Activated CD4-positive, alpha-beta T cell treated with anti-CD3 and anti-CD28 coated beads, Interleukin-2, amount 50 U/mL, for 4 hours (primary cell): ENCODE data around the gene NEDD8.
"Not testable (repeated sequence)": the region's sequence is repeated elsewhere in the genome, so short reads cannot be mapped to it uniquely, and the experiment has no call there.

Source experiments
- DNase-seq, 2 experiments: peaks; one replicate each; pipeline ENCODE4 v3.0.0-alpha.2; 2020

The NEDD8 gene

DNA sequence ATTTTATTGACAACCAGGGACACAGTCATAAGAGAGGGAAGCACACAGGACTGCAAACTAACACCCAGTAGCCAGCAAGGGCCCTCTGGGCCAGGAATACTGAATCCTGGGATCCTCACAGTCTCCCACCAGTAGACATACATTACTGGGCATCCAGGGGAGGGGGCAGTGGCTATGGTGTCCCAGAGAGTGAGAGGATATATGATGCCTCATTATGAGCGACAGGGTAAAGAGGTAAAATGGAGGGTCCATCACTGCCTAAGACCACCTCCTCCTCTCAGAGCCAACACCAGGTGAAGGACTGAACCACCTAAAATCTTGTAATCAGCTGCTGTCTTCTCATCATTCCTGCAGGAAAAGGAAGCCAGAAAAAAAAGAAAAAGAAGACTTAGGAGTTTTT is 15.3 kb downstream of the NEDD8 start:
- not testable (repeated sequence) for DNase-seq

DNA sequence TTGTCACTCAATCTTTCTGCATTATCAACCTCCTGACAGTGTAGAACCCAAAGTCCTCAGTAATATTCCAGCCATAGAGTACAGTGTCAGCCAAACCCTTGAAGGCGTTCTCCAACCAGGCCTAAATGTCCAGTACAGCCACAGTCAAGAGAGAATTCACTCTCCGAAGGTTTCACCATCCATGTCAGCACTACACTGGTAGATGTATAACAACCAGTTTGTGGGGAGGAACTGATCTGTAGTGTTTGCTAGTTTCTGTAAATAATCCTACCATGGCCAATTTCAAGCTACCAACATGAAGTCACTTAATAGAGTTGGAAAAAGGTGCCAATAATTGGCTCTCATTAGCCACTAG is 15.8 kb downstream of the NEDD8 start:
- no peak for DNase-seq

DNA sequence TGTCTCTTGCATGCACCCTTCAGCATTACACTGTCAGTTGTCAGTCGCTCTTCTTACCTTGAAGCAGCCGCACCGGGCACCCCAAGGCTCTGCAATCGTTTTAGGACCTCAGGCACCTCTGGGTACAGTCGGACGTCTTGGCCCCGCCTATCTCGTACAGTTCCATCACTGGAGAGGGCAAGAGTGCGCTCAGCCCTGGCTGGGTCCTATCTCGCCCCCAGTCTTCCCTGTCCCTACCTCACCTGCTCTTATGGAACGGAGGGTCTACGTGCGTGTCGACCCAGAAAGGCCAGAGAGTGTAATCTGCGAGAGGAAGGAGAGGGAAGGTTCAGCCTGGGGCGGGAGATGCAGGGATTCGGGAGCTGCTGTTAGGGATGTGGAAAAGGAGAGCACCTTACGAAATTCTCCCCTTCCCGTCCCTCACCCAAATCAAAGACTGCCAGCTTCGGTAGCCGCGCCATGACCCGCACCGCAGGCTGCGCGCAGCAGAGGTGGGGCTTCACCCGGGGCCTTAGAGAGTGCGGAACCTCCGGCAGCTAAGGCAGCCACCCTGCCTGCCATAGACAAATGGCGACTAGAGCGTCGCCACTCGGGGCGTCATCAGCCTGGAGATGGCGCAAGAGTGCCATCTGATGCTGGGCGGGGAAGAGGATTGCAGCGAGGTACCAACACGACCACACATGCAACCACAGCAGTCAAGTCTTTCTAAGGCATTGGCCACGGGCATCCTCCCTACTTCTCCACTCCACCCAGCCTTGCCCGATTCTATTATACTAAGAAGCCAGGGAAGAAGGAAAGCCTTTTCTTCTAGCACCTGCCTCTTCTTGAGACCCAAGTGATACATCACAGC is 16.4 kb downstream of the NEDD8 start, which contains the start of gene MDP1:
MDP1 (minus strand) TSS at position 572 of the 850 bp plus-strand sequence; CDS start at position 461, 111 bp downstream.
- peak; percentile 81 for DNase-seq

DNA sequence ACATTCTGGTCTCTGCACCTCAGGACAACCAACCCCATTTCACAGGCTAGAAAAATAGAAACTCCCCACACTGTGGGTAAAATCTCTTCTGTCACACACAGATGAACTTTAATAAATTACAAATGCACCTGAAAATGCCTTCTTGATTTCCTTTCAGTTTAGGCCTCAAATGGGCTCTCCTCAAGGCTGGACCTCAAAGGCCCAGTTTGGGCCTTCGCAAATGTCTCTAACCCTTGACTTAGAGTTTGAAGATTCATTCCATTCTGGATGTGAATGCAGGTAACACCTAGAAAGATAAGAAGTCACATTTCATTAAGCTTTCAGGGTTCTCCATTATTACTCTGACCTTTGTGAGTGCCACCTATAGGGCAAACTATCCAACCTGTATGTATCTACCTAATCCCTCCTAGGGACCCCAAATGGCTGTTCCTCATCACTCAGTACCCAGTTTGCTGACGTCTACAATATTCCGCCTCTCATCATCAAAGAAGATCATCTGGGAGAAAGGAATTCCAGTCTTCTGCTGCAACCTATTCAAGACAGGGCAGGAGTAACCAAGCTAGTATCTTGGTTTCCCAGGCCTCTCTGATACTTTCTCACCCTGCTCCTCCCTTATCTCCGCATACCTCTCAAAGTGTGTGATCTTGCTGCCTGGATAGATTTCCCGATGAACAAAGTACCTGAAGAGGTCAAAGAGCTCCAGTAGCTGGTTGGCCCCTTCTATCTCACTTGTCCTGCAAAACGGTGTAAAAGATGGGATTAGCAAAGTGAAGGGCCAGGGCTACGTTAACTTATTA is 18.1 kb downstream of the NEDD8 start:
- no peak for DNase-seq

DNA sequence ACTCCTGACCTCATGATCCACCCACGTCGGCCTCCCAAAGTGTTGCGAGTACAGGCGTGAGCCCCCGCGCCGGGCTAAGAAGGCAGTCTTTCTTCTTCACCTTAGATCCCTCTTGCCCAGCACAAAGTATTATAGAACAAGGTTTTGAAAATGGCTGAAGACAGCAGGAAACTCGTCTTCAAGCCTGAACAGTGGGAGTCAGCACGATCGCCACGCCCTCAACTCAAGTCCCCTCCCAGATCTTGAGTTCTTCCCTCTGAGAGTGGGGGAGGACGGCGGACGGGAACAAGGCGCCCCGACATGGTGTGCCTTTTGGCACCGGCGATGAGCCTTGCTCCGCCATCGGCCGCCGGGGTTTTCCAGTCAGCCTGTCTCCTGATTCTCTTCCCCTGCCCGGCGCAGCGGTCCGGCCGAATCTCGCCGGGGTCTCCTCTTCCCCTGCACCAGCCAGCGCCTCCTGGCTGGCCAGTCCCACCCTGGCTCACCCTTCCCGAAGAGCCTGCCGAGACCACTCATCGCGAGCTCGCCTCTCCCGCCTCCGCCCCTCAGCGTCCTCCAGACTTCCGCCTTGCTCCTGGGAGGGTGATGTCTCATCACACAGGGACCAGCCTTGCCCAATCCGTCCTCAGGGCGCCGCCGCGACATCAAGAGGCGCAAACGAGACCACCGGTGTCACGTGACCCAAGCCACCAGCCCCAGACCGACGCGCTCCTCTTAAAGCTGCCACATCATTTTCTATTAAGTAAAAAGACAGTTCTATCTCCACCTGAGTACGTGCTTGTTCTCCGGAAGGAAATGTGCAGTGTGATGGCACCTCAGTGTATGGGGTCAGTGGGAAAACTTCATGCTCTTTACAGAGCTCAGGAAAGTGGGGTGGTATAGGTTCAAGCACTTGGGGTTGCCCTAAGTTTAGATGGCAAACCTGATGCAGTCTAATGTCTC is 19.0 kb downstream of the NEDD8 start, which contains the start of gene CHMP4A:
CHMP4A (minus strand) TSS at position 565 of the 942 bp plus-strand sequence; CDS start at position 516, 49 bp downstream.
- DNase-seq = peak; percentile 94 to 95

DNA sequence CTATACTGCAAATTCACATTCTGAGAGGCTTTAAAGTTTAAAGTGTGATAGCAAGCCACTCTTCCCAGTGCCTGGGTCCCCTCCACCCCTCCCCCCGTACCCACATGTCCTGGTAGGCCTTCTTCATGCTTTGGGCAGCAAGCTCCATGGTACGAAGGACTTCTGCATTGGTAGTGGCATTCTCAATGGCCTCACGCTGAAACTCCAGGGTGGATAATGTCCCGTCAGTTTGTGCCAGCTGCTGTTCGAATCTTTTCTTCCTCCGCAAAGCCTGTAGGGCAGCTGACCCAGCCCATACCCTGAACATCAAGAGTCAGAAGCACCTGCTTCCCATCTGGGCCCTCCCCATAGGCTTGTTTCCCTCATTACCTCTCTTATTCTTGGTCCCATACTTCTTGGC is 20.9 kb downstream of the NEDD8 start:
- no peak for DNase-seq

DNA sequence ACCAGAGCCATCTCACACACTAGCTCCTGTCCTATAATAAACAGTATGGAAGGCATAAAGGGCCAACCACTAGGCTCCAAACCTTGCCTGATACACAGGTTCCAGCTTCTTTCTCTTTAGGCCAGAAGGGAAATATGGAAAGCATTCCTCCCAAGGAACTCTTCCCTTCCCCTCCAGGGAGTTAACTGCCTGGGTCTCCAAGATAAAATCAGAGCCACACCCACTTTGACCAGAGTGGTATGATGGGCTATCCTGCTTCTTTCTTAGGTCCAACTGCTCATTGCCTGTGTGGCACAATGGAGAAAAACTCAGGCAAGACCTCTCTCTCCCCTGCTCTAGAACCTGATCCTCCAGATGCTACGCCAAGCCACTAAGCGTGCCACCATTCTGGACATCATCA is 24.5 kb downstream of the NEDD8 start:
- DNase-seq = no peak

DNA sequence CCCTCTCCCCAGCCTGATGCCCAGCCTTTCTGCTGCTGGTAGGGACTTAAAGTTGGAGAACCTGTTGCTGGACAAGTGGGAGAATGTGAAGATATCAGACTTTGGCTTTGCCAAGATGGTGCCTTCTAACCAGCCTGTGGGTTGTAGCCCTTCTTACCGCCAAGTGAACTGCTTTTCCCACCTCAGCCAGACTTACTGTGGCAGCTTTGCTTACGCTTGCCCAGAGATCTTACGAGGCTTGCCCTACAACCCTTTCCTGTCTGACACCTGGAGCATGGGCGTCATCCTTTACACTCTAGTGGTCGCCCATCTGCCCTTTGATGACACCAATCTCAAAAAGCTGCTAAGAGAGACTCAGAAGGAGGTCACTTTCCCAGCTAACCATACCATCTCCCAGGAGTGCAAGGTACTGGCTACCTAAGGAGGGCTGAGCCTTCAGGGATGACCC is 25.0 kb downstream of the NEDD8 start:
- DNase-seq = no peak

DNA sequence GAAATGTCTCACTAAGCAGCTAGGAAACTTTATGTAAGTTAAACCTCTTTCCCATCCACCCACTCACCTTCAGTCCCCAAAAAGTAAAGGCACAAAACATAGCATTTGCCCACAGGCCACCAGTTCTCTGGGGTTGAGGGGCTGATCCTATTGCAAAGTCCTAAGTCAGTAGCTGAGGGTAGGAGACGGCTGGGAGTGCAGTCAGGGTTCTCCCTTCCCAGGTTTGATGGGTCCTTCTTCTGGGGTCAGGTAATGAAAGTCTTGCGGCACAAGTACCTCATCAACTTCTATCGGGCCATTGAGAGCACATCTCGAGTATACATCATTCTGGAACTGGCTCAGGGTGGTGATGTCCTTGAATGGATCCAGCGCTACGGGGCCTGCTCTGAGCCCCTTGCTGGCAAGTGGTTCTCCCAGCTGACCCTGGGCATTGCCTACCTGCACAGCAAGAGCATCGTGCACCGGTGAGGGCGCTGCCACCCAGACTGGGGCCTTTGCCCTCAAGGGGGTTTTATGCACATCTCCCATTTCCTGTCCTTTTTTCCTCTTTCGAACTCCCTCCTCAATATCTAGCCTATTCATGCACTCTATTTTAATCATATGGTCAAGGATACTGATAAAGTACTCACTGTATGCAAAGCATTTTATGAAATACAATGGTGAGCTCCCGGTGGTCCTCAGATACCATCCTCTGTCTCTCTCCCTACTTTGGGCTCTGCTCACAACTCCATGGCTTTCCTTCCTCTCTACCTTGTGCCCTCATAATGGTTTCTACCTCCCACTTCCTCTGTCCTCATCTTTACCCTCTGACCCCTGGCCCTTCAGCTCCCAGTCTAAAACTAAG is 25.7 kb downstream of the NEDD8 start:
- no peak for DNase-seq

DNA sequence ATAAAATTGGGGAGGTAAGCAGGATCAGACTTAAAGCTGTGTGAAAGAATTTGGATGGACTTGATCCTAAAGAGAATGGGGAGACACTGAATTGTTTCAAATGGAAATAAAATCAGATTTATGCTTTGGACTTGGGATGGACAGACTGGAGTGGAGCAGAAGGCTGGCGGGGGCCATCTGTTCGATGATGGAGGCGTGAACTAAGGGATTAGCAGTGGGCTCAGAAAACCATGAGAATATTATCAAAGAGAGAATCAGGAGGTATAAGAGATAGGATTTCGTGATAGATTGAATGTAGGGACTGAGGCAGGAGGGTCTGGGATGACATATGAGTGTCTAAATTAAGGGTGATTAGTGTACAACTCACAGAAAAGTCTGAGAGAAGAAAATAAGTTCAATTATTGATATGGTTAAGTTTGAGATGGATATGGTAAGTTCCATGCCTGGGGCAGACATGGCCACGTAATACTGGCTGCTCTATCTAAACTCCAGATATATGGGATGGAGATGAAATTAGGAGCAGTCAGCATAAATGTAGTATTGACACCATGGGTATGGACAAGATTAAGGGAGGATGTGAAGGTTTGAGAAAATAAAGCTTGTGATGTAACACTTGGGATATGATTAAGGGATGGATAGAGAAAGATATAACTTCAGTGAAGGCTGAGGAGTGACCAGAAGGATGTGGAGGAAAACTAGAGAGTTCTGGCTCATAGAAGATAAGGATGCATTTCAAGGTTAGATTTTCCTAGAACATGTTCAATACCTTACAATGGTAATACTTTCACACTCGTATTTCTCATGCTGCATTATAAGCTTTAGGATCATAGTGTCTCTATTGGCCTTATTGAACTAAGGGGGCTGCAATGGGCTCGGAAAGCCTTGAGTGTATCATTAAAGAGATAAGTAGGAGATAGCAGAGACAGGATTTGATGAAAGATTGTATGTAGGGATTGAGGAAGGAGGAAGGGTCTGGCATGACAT is 27.7 kb downstream of the NEDD8 start:
- DNase-seq = no peak

DNA sequence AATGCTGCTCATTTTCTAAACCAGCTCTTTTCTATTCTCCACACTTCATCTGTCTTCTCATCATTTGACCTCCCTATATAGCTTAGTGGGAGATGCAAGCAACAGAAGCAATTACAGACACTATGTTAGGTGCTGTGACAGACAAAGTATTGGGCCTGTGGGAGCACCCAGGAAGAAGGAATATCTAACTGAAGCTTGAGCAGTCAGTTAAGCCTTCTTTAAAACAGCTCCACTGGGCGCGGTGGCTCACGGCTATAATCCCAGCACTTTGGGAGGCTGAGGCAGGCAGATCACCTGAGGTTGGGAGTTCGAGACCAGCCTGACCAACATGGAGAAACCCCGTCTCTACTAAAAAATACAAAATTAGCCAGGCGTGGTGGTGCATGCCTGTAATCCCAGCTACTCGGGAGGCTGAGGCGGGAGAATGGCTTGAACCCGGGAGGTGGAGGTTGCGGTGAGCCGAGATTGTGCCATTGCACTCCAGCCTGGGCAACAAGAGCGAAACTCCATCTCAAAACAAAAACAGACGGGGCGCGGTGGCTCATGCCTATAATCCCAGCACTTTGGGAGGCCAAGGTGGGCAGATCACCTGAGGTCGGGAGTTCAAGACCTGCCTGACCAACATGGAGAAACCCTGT is 28.8 kb downstream of the NEDD8 start:
- DNase-seq = not testable (repeated sequence)

DNA sequence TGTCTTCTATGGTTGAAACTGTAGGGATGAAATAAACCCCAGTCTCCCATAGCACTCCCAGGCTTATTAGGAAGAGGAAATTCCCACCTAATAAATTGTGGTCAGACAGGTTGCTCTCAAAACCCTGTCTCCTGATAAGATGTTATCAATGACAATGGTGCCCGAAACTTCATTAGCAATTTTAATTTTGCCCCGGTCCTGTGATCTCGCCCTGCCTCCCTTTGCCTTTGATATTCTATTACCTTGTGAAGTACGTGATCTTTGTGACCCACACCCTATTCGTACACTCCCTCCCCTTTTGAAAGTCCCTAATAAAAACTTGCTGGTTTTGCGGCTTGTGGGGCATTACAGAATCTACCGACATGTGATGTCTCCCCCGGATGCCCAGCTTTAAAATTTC is 29.6 kb downstream of the NEDD8 start:
- not testable (repeated sequence) for DNase-seq

DNA sequence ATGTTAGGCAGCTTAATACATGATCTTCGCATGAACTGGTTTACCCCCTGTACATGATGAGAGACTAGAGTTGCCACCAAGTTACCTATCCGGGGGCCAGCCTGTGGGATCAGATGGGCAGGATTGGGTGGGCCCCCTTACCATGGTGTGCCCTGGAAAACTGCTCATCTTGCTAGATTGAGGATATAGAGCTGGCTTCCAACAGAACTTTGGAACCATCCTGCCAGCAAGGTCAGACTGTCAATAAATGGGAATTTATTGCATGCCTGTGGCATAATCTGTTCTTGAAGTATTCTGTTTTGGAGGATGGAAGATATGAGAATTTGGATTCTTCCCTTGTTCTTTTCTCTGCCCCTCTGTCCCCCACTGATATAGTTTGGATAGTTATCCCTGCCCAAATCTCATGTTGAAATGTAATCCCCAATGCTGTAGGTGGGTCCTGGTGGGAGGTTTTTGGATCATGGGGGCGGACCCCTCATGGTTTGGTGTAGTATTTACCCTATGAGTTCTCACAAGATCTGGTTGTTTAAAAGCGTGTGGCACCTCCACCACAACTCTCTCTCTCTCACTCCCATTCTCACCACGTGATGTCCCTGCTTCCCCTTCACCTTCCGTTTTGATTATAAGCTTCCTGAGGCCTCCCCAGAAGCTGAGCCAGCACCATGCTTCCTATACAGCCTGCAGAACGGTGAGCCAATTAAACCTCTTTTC is 33.2 kb downstream of the NEDD8 start:
- DNase-seq = no peak

DNA sequence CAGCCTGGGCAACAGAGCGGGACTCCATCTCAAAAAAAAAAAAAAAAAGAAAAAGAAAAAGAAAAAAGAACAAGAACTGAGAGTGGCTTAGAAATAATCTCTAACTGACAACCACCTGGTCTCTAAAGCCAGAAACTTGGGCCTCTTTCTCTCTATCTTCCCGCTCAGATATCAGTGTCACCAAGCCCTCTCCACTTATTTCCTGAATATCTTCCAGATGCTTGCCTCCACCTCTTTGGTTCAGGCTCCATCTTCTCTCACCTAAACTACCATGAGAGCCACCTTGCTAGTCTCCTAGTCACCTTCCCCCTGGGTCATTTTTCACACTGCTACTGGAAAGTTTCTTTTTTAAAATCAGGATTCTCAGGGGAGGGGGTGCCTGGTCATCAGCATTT is 35.1 kb downstream of the NEDD8 start:
- DNase-seq = no peak

DNA sequence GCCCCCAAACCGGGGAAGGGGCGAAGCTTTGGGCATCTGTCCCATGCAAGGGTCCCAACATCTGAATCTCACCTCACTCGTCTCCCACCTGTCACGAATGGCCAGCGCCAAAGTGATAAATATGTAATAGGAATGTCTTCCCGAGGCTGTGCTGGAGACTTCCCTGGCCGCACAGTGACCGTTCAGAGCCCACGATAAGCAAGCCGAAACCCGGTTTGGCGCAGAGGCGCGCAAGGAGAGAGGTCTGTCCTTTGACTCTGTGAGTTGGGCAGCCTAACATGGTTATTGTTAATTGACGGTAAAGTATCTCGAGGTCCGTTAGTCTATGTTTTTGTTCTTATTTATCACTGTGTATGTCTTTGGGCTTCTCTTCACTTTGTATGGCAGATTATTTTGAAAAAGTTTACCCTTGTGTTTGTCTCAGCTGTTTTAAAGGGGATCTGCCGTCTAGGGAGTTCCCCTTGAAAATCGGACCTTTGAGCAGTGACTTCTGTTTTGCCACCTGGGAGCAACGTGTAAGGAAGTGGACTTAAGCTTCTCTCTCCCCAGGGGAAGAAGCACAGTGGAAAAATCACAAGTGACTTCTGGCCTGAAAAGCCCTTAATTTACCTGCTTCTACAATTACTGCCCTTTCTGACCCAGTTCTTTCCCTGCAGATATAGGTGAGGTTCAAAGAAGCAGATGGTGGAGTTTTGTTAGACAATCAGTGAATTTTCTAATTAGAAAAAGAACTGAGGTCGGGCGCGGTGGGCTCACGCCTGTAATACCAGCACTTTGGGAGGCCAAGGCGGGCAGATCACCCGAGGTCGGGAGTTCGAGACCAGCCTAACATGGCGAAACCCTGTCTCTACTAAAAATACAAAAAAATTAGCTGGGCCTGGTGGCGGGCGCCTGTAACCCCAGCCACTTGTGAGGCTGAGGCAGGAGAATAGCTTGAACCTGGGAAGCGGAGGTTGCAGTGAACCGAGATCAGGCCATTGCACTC is 35.8 kb downstream of the NEDD8 start:
- DNase-seq = no peak

DNA sequence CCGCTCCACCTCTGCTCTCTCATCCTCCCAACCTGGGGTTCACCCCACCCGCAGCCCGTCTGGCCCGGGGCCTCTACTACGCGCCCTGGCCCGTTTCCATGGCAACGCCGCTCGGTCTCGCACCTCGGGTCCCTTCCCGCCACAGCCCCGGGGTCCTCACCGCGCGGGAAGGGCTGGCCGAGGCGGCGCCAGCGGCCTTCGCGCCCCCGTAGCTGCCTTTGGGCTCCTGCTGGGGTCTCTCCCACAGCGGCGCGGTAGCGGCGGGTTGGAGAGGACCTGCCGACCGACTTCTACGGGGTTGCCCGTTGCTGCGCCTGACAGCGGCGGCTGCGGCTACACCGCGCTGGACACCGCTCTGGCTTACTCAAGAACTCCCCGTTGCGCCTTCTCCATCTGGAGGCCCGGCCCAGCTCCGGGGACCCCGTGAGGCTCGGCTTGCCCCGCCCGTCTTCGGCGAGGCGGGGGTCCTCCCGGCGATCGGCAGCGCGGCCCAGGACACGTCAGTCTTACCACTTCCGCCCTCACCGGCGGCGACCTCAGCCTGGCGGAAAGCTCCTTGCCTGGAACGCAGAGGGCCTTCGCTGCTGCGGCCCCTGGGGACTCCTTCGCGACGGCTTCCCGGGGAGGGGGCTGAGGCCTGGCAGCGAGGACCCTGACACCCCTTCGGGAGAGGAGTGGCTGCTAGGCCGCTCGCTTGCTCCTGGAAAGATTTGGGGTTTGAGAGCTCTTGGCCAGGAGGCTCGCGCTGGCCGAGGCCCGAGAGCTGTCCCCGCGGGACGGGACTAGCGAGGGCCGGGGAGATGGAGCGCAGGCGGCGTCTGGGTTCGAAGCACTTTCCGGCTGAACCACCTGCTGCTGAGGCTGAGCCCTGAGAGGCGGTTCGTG is 36.7 kb downstream of the NEDD8 start, which contains the start of gene TM9SF1:
TM9SF1 (minus strand) TSS at position 256 of the 885 bp plus-strand sequence. CDS start 422 bp downstream, outside the sequence.
- DNase-seq = peak; percentile 84

DNA sequence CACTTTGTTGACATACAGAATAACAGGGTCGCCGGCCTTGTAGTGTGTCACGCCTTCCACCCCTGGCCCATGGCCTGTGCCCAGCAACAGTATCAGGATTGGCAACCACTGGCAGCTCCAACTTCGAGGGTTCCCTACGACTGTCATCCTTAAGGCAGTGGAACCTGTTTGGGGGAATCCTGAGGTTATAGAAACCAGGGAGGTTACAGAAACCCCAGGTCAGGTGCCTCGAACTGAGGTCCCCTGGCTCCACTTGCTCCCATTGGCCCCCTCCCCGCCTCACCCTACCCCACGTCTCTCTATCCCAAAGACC is 37.3 kb downstream of the NEDD8 start:
- no peak for DNase-seq
